Measurements from ENCODE around the gene SPC24. TPM values are rescaled to one million over a fixed set of nuclear protein-coding genes. Genes with fewer than 3 reads are reported as not detected.
"Not testable (repeated sequence)": the region's sequence is repeated elsewhere in the genome, so short reads cannot be mapped to it uniquely, and the experiment has no call there.

SPC24 gene
- total RNA-seq, 2 donors from 2014 or later: 1.2 to 5.7 TPM

- no peak for TF ChIP-seq CTCF (IDR thresholded peaks at IDR 0.05)
- no peak for DNase-seq (ENCODE audit: low spot score)
- Histone ChIP-seq H3K36me3 (peaks cover 46% of the 10 kb centered on the region), H3K4me3 (no peak overlapping the region), H3K27me3 (no peaks in the 10 kb centered on the region), H3K9me3 (no peaks in the 10 kb centered on the region), H3K27ac (no peak overlapping the region), H3K4me1 (no peaks in the 10 kb centered on the region)
These were observed 32.5 kb downstream of the SPC24 start for GRCh38 chr19:11123114-11123513.

- H3K4me1 ChIP-seq; H3K9me3 ChIP-seq; H3K4me3 ChIP-seq; H3K27me3 ChIP-seq; DNase-seq (ENCODE audit: low spot score); H3K27ac ChIP-seq: not testable (repeated sequence)
- H3K36me3 ChIP-seq: peaks cover 46% of the 10 kb centered on the region
These were observed 33.6 kb downstream of the SPC24 start for GRCh38 chr19:11121963-11122362.

- Histone ChIP-seq H3K4me1 (no peaks in the 10 kb centered on the region), H3K36me3 (peaks cover 58% of the 10 kb centered on the region), H3K9me3 (no peaks in the 10 kb centered on the region), H3K27me3 (no peaks in the 10 kb centered on the region), H3K4me3 (no peak overlapping the region), H3K27ac (no peak overlapping the region)
- no peak for TF ChIP-seq CTCF (IDR thresholded peaks at IDR 0.05)
- no peak for DNase-seq (ENCODE audit: low spot score)
These were observed 39.1 kb downstream of the SPC24 start for GRCh38 chr19:11116507-11116906.

- Histone ChIP-seq H3K4me3 (no peak overlapping the region), H3K4me1 (no peaks in the 10 kb centered on the region), H3K36me3 (peaks cover 64% of the 10 kb centered on the region), H3K9me3 (no peaks in the 10 kb centered on the region), H3K27me3 (no peaks in the 10 kb centered on the region), H3K27ac (no peak overlapping the region)
- no peak for DNase-seq (ENCODE audit: low spot score)
- no peak for TF ChIP-seq CTCF (IDR thresholded peaks at IDR 0.05)
These were observed 39.6 kb downstream of the SPC24 start for GRCh38 chr19:11115895-11116446.

GRCh38 chr19:11115042-11115441 is 40.5 kb downstream of the SPC24 start:
- H3K4me1 ChIP-seq: no peaks in the 10 kb centered on the region
- no peak for TF ChIP-seq CTCF (IDR thresholded peaks at IDR 0.05)
- H3K9me3 ChIP-seq: no peaks in the 10 kb centered on the region
- no peaks in the 10 kb centered on the region for H3K27me3 ChIP-seq
- DNase-seq (ENCODE audit: low spot score): no peak
- no peak overlapping the region for H3K27ac ChIP-seq
- no peak overlapping the region for H3K4me3 ChIP-seq
- peaks cover 64% of the 10 kb centered on the region for H3K36me3 ChIP-seq

- Histone ChIP-seq H3K4me1 (no peaks in the 10 kb centered on the region), H3K36me3 (peaks cover 67% of the 10 kb centered on the region), H3K27me3 (no peaks in the 10 kb centered on the region), H3K9me3 (no peaks in the 10 kb centered on the region), H3K4me3 (no peak overlapping the region), H3K27ac (no peak overlapping the region)
- no peak for DNase-seq (ENCODE audit: low spot score)
- no peak for TF ChIP-seq CTCF (IDR thresholded peaks at IDR 0.05)
These were observed 42.4 kb downstream of the SPC24 start for GRCh38 chr19:11113140-11113708.

All from right atrium auricular region (tissue), 2 donors.